Right renal cortex interstitium (tissue), 3 donors: ENCODE measurements around the gene SPPL3. TPM values are rescaled to one million over a fixed set of nuclear protein-coding genes. Genes with fewer than 3 reads are reported as not detected.
"Not testable (repeated sequence)": the region's sequence is repeated elsewhere in the genome, so short reads cannot be mapped to it uniquely, and the experiment has no call there.

ENCODE experiments used
- DNase-seq, 3 donors: peaks; one replicate each; pipeline ENCODE4 v3.0.0-alpha.2; 2013; ENCODE audit warnings: low read depth in 3 of 3, low spot score in 2 of 3
- polyA plus RNA-seq, 3 donors: library from polyadenylated mRNA; unstranded; fragments of 120-200 nt; gene quantifications; one replicate each; pipeline ENCODE4 v1.2.1, GENCODE V29; 2013; ENCODE audit not compliant: insufficient read length in 3 of 3

SPPL3 gene
- polyA plus RNA-seq, 3 donors: 85.2 to 87.3 (median 85.6) TPM

- no peak for DNase-seq
These were observed 169.0 kb downstream of the SPPL3 start for GRCh38 chr12:120735181-120735580.

GRCh38 chr12:120734210-120734609 is 169.9 kb downstream of the SPPL3 start:
- no peak for DNase-seq

GRCh38 chr12:120733574-120733973 is 170.6 kb downstream of the SPPL3 start:
- no peak for DNase-seq

GRCh38 chr12:120732198-120732597 is 172.0 kb downstream of the SPPL3 start:
- not testable (repeated sequence) for DNase-seq

GRCh38 chr12:120726961-120727360 is 177.2 kb downstream of the SPPL3 start:
- no peak for DNase-seq

- DNase-seq: no peak
These were observed 177.7 kb downstream of the SPPL3 start for GRCh38 chr12:120726510-120726793.

GRCh38 chr12:120725659-120726509 is 178.3 kb downstream of the SPPL3 start, which contains the start of gene ACADS:
ACADS (plus strand) TSS chr12:120725826; CDS start chr12:120725886, 60 bp downstream.
- peak in 2 of 3 donors; percentile 65 to 76 for DNase-seq

GRCh38 chr12:120725151-120725658 is 179.0 kb downstream of the SPPL3 start:
- DNase-seq: no peak

- no peak for DNase-seq
These were observed 179.4 kb downstream of the SPPL3 start for GRCh38 chr12:120724720-120725119.

- no peak for DNase-seq
These were observed 181.4 kb downstream of the SPPL3 start for GRCh38 chr12:120722784-120723183.

GRCh38 chr12:120721866-120722265 is 182.3 kb downstream of the SPPL3 start:
- no peak for DNase-seq

GRCh38 chr12:120720987-120721801 is 183.0 kb downstream of the SPPL3 start:
- no peak for DNase-seq

GRCh38 chr12:120720234-120720986 is 183.7 kb downstream of the SPPL3 start:
- DNase-seq: no peak

GRCh38 chr12:120719496-120720233 is 184.5 kb downstream of the SPPL3 start:
- DNase-seq: no peak

GRCh38 chr12:120719072-120719471 is 185.1 kb downstream of the SPPL3 start:
- DNase-seq: no peak

GRCh38 chr12:120718055-120718454 is 186.1 kb downstream of the SPPL3 start:
- no peak for DNase-seq

- peak in 2 of 3 donors; percentile 71 to 75 for DNase-seq
These were observed 190.2 kb downstream of the SPPL3 start for GRCh38 chr12:120713861-120714482.

- DNase-seq: no peak
These were observed 191.5 kb downstream of the SPPL3 start for GRCh38 chr12:120712610-120713009.
